Hepatocyte (in vitro differentiated cells): ENCODE data around the gene NPB. TPM values are rescaled to one million over a fixed set of nuclear protein-coding genes. Genes with fewer than 3 reads are reported as not detected.

ENCODE experiments used
- DNase-seq: peaks from one replicate; pipeline ENCODE4 v3.0.0-alpha.2; 2016; ENCODE audit warnings: low spot score
- H2AFZ ChIP-seq: fragments of 200-600 bp; sonication (generic); 2 replicates; pipeline ENCODE4 v1.6.0; 2016; ENCODE audit warnings: antibody characterized with exemption, mild to moderate bottlenecking
- H3K27ac ChIP-seq: fragments of 200-600 bp; sonication (generic); 2 replicates; pipeline ENCODE4 v1.5.1; 2016; ENCODE audit warnings: mild to moderate bottlenecking
- H3K27me3 ChIP-seq: fragments of 200-600 bp; sonication (generic); 2 replicates; pipeline ENCODE4 v1.6.1; 2016
- H3K36me3 ChIP-seq: fragments of 200-600 bp; sonication (generic); replicated peaks from 2 replicates; pipeline ENCODE4 v1.5.1; 2016; ENCODE audit warnings: low read depth; ENCODE audit not compliant: insufficient read depth
- H3K4me1 ChIP-seq: fragments of 200-600 bp; sonication (generic); 2 replicates; pipeline ENCODE4 v1.5.1; 2016; ENCODE audit warnings: mild to moderate bottlenecking, moderate library complexity; ENCODE audit not compliant: insufficient read depth
- H3K4me2 ChIP-seq: fragments of 200-600 bp; sonication (generic); 2 replicates; pipeline ENCODE4 v1.6.0; 2016
- H3K4me3 ChIP-seq: fragments of 200-600 bp; sonication (generic); 2 replicates; pipeline ENCODE4 v1.5.1; 2016; ENCODE audit warnings: mild to moderate bottlenecking
- H3K79me2 ChIP-seq: fragments of 200-600 bp; sonication (generic); 2 replicates; pipeline ENCODE4 v1.6.0; 2017; ENCODE audit warnings: mild to moderate bottlenecking
- H3K9me2 ChIP-seq: fragments of 200-600 bp; sonication (generic); replicated peaks from 2 replicates; pipeline ENCODE4 v1.6.0; 2017; ENCODE audit warnings: mild to moderate bottlenecking; ENCODE audit not compliant: insufficient read depth
- H3K9me3 ChIP-seq: fragments of 200-600 bp; sonication (generic); 2 replicates; pipeline ENCODE4 v1.5.1; 2016; ENCODE audit warnings: low read depth, mild to moderate bottlenecking
- H4K20me1 ChIP-seq: fragments of 200-600 bp; sonication (generic); 2 replicates; pipeline ENCODE4 v1.6.0; 2016; ENCODE audit warnings: mild to moderate bottlenecking; ENCODE audit not compliant: insufficient read depth, poor library complexity, severe bottlenecking
- CTCF ChIP-seq: fragments of 200-600 bp; sonication (generic); IDR thresholded peaks from 2 replicates; pipeline ENCODE4 v1.5.1; 2016; ENCODE audit warnings: antibody characterized with exemption, mild to moderate bottlenecking; ENCODE audit not compliant: poor library complexity
- EZH2 ChIP-seq: fragments of 200-600 bp; sonication (generic); IDR thresholded peaks from 2 replicates; pipeline ENCODE4 v1.6.1; 2016; ENCODE audit warnings: antibody characterized with exemption, mild to moderate bottlenecking, borderline replicate concordance
- EZH2phosphoT487 ChIP-seq: fragments of 200-600 bp; sonication (generic); IDR thresholded peaks from one replicate; pipeline ENCODE4 v1.6.1; 2018; ENCODE audit warnings: antibody characterized with exemption, mild to moderate bottlenecking, low read depth, moderate library complexity; ENCODE audit not compliant: unreplicated experiment, severe bottlenecking
- WGBS: methylation state at CpG from one replicate; pipeline ENCODE4 v1.1.6; 2016; ENCODE audit warnings: low lambda C conversion rate; ENCODE audit errors: missing lambda C conversion rate; 5-methylcytosine and 5-hydroxymethylcytosine counted together
- polyA plus RNA-seq: library from polyadenylated mRNA; unstranded; fragments of >200 nt; fragmentation: Nextera tagmentation; extraction: Ambion mirVana; gene quantifications from 2 replicates; pipeline ENCODE4 v1.2.1, GENCODE V29; 2016
- total RNA-seq: library from RNA; depleted of rRNA; stranded (reverse); fragments of >200 nt; gene quantifications from 2 replicates; pipeline ENCODE4 v1.2.3, GENCODE V29; 2014

NPB gene
- total and polyA plus RNA-seq, 2 experiments from 2014 or later: 0.47 to 2.2 TPM

- Histone ChIP-seq H3K79me2 (peaks cover 15% of the 10 kb centered on the region), H3K9me3 (no peaks in the 10 kb centered on the region), H2AFZ (no peak overlapping the region), H3K4me3 (no peak overlapping the region), H3K27me3 (no peaks in the 10 kb centered on the region), H3K4me2 (no peak overlapping the region), H3K27ac (no peak overlapping the region), H3K36me3 (no peaks in the 10 kb centered on the region), H4K20me1 (no peaks in the 10 kb centered on the region), H3K9me2 (no peaks in the 10 kb centered on the region), H3K4me1 (peaks cover 7% of the 10 kb centered on the region)
- TF ChIP-seq EZH2 (no peak), CTCF (no peak), EZH2phosphoT487 (no peak)
- WGBS: 91% methylated on average over 23 of the region's 23 CpGs
- DNase-seq: no peak
Measured at GRCh38 chr17:81934098-81934757, 32.2 kb downstream of the NPB start.

DNA sequence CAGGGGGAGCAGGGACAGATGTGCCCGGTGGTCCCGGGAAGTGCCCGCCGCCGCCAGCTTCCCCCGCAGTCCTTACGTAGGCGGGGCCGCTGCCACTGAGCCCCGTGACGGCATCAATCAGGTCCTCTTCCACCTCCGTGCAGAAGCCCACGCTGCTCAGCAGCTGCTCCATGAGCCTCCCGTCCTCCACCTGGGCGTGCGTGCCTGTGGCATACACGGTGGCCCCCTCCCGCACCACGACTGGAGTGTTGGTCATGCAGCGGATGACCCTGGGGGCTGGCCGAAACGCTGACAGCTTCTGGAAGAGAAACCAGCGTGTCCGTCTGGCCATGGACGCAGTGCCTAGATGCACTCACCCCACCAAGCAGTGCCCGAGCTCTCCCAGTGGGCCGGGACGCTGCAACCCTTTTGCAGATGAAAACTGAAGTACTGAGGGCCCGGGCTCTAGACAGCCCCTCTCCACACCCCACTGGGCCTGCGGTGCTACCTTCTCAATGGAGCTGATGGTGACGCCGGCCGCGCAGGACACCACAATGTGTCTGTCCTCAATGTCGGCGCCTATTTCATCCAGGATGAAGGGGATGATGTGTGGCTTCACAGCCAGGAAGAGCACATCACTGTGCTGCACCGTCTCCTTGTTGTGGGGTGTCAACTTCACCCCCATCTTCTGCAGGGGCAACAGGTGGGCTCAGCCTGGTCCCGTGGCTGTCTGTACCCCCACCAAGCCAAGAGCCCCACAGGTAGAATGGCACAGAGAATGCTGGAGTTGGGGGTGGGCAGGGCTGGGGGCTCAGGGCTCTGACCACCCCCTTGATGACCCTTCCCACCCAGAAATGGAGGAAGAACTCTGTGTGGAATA, 33.0 kb downstream of the NPB start:
- Histone ChIP-seq H3K79me2 (peaks cover 15% of the 10 kb centered on the region), H3K27ac (no peak overlapping the region), H4K20me1 (no peaks in the 10 kb centered on the region), H3K4me3 (no peak overlapping the region), H3K4me1 (peaks cover 7% of the 10 kb centered on the region), H3K27me3 (no peaks in the 10 kb centered on the region), H2AFZ (no peak overlapping the region), H3K9me3 (no peaks in the 10 kb centered on the region), H3K4me2 (peak overlapping the region; percentile 97), H3K36me3 (no peaks in the 10 kb centered on the region), H3K9me2 (no peaks in the 10 kb centered on the region)
- no peak for DNase-seq
- 96% methylated on average over 32 of the region's 38 CpGs for WGBS
- TF ChIP-seq CTCF (no peak), EZH2phosphoT487 (no peak), EZH2 (no peak)

DNA sequence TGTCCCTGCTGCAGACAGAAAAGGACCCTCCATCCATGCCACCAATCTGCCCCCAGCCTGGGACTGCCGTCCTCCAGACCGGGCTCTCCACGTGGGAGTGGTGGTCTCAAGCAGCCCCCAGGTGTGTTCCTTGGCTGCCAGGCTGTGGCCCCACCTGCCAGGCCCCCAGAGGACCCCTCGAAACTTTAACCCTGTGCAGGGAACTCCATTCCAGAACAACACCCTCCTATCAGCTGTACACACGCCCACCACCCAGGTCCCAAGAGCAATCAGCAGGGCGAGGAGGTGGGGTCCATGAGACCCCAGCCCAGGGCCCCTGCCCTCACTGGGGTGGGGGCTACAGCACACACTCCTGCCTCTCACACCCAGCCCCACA, 33.7 kb downstream of the NPB start:
- H2AFZ ChIP-seq: no peak overlapping the region
- WGBS: 91% methylated on average over 6 of the region's 6 CpGs

More for the DNA sequence above, 33.7 kb downstream of the NPB start:
- Histone ChIP-seq H4K20me1 (no peaks in the 10 kb centered on the region), H3K4me1 (peaks cover 7% of the 10 kb centered on the region), H3K27ac (no peak overlapping the region), H3K27me3 (no peaks in the 10 kb centered on the region), H3K9me2 (no peaks in the 10 kb centered on the region), H3K4me3 (no peak overlapping the region), H3K36me3 (no peaks in the 10 kb centered on the region), H3K4me2 (peak overlapping the region; percentile 97), H3K9me3 (no peaks in the 10 kb centered on the region), H3K79me2 (peaks cover 15% of the 10 kb centered on the region)
- TF ChIP-seq EZH2phosphoT487 (no peak), CTCF (no peak), EZH2 (no peak)
- DNase-seq: no peak
